ENCODE data around the gene P2RX6.

DNA sequence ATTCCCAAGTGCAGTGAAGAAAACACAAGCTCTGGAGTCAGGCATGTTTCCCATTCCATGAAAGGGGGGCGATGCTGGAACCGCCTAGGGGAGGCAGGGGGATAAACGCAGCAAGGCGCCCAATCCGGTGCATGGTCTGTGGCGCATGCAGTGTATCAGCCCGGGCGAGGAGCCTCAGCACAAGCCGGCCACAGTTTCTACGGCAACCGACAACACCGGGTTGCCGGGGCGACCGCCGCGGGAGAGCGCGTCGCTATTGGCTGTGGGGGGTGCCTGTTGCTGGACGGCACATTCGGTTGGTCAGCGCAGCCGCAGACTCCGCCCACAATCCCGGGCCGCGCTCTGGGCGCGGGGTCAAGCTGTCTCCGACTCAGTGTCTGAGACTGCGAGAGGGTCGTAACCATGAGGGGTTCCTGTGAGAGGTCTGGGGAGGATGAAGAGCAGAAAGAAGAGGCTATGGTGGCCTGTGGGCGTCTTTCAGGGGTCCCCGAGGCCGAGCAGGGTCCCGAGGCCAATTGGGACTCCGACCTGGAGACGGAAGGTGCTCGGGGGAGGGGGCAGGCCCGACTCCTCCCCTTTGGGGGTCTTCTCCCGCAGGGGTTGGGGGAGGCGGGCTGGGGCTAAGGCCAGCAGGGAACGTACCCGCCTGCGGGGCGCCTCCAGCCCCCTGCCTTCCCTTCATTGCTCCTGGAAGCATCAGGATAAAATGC is 30.8 kb downstream of the P2RX6 start, which contains the start of gene LRRC74B:
- TF ChIP-seq EZH2phosphoT487 (IDR thresholded peaks at IDR 0.05; ENCODE audit: insufficient read depth, low read depth) (no peak), EZH2 (IDR thresholded peaks at IDR 0.05; ENCODE audit: insufficient read depth, poor library complexity, severe bottlenecking) (no peak)
